ENCODE data around the gene CRYM.
"Not testable (repeated sequence)": the region's sequence is repeated elsewhere in the genome, so short reads cannot be mapped to it uniquely, and the experiment has no call there.

The CRYM gene

GRCh38 chr16:21277927-21278706 is at the start of gene CRYM:
CRYM (minus strand) TSS chr16:21278290; CDS start chr16:21278251, 39 bp downstream.
- DNase-seq: no peak

- no peak for DNase-seq
These were observed 49.0 kb upstream of the CRYM start for GRCh38 chr16:21327046-21327445.

- no peak for DNase-seq
These were observed 48.4 kb upstream of the CRYM start for GRCh38 chr16:21326459-21326858.

- DNase-seq: no peak
These were observed 46.2 kb upstream of the CRYM start for GRCh38 chr16:21324267-21324666.

- DNase-seq: not testable (repeated sequence)
These were observed 44.2 kb upstream of the CRYM start for GRCh38 chr16:21322251-21322650.

GRCh38 chr16:21321736-21322135 is 43.6 kb upstream of the CRYM start:
- DNase-seq: no peak

GRCh38 chr16:21314339-21314738 is 36.2 kb upstream of the CRYM start:
- no peak for DNase-seq

GRCh38 chr16:21312863-21313372 is 34.8 kb upstream of the CRYM start:
- not testable (repeated sequence) for DNase-seq

GRCh38 chr16:21312046-21312445 is 34.0 kb upstream of the CRYM start:
- DNase-seq: not testable (repeated sequence)

GRCh38 chr16:21306712-21307111 is 28.6 kb upstream of the CRYM start:
- not testable (repeated sequence) for DNase-seq

GRCh38 chr16:21302898-21303528 is 24.9 kb upstream of the CRYM start:
- DNase-seq: no peak

GRCh38 chr16:21302454-21302853 is 24.4 kb upstream of the CRYM start:
- no peak for DNase-seq

- no peak for DNase-seq
These were observed 23.8 kb upstream of the CRYM start for GRCh38 chr16:21301895-21302291.

- no peak for DNase-seq
These were observed 23.2 kb upstream of the CRYM start for GRCh38 chr16:21301168-21301894.

GRCh38 chr16:21300309-21301167 is 22.4 kb upstream of the CRYM start:
- DNase-seq: no peak

- DNase-seq: not testable (repeated sequence)
These were observed 11.7 kb upstream of the CRYM start for GRCh38 chr16:21289789-21290188.

GRCh38 chr16:21285314-21285713 is 7.2 kb upstream of the CRYM start:
- DNase-seq: no peak

GRCh38 chr16:21284414-21284813 is 6.3 kb upstream of the CRYM start:
- no peak for DNase-seq

GRCh38 chr16:21283521-21284289 is 5.6 kb upstream of the CRYM start:
- no peak for DNase-seq

GRCh38 chr16:21281698-21282389 is 3.8 kb upstream of the CRYM start:
- no peak for DNase-seq

GRCh38 chr16:21279501-21279900 is 1.4 kb upstream of the CRYM start:
- no peak for DNase-seq

Measured in cortex of kidney (tissue), 1 donor.